NCI-H2029 treated with DMSO at 0.1 percent for 48 hours (cell line): ENCODE results near the gene OTOL1.
"Not testable (repeated sequence)": the region's sequence is repeated elsewhere in the genome, so short reads cannot be mapped to it uniquely, and the experiment has no call there.

ENCODE experiments used
- DNase-seq: peaks from one replicate; lab custom pipeline; 2025; lab: John Stamatoyannopoulos, UW

Gene OTOL1

GRCh38 chr3:161496508-161496907 lies at the start of gene OTOL1:
Gene OTOL1 (plus strand): TSS chr3:161496808. CDS start chr3:161496808, 0 bp downstream.
- no peak for DNase-seq

DNA sequence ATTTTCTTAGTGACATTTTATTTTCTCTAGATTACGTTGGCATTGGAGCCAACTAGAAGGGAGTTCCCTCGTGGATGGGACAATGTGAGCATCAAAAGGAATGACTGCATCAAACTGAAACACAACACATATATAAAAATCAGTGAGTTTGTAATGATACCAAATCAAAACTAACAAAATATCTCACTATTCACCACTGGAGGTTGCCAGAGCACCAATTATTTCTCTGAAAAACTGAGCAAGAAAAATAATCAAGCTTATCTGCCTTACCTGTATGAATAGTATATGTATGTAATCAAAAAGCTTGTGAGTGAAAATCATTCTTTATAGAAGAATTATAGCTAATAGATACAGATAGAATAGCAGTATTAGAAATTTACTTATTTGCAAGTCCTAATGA lies 46.8 kb upstream of the OTOL1 start:
- no peak for DNase-seq

GRCh38 chr3:161452179-161452578 lies 44.4 kb upstream of the OTOL1 start:
- no peak for DNase-seq

DNA sequence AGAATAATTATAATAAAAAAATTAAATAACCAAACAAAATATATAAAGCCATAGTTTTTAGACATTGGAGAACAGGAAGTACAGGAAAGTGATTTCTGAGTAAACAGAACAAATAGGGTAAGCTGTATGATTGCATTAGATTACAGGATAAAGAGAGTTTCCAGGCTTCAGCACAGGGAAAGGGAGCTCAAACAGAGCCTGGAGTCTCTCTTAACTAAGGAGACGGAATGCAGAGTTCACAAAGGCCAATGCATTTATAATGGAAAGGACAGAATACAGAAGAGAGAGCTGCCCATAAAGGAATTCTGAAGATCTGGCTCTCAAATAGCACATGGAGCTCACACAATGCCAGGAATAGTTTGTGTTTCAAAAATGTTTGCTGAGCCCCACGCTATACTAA lies 42.0 kb upstream of the OTOL1 start:
- no peak for DNase-seq

- DNase-seq, result no peak
Measured at GRCh38 chr3:161455962-161456361, 40.6 kb upstream of the OTOL1 start.

DNA sequence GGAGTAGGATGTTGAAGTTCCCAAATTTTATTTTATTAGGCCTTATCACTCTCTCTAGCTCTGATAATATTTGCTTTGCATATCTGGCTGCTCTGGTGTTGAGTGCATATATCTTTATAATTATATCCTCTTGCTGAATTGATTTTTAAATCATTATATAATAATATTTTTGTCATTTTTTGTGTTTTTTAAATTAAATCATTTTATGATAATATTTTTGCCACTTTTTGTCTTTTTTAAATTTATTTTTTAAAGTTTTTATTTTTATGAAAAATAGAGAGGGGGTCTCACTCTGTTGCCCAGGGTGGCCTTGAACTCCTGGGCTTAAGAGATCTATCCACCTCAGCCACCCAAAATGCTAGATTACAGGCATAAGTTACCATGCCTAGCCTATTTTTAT lies 34.5 kb upstream of the OTOL1 start:
- no peak for DNase-seq

GRCh38 chr3:161471211-161471610 lies 25.4 kb upstream of the OTOL1 start:
- DNase-seq, result no peak

- no peak for DNase-seq
Measured at GRCh38 chr3:161474139-161474538, 22.5 kb upstream of the OTOL1 start.

- DNase-seq, result no peak
Measured at GRCh38 chr3:161474741-161475140, 21.9 kb upstream of the OTOL1 start.

- DNase-seq, result no peak
Measured at GRCh38 chr3:161475206-161475605, 21.4 kb upstream of the OTOL1 start.

DNA sequence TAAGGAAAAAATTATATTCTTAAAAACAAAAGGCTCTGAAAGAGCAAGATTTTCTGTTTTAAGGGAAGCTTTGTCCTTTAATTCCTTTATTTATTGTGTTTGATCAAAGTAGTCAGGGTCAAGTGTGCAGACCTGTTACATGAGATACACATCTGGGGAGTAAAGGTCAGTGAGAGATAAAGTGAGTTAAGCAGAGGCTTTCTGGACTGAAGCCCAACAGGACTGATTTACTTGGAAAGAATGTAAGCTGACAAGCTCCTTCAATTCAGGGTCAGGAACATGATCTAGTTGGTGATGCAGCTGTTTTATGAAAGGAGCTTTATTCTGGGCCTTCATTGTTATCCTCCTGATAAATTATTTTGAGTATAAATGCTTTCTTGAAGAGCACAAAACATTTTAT lies 20.7 kb upstream of the OTOL1 start:
- DNase-seq, result no peak

GRCh38 chr3:161484226-161484625 lies 12.4 kb upstream of the OTOL1 start:
- DNase-seq, result no peak

- DNase-seq, result not testable (repeated sequence)
Measured at GRCh38 chr3:161488284-161488683, 8.3 kb upstream of the OTOL1 start.

GRCh38 chr3:161489395-161489794 lies 7.2 kb upstream of the OTOL1 start:
- no peak for DNase-seq

DNA sequence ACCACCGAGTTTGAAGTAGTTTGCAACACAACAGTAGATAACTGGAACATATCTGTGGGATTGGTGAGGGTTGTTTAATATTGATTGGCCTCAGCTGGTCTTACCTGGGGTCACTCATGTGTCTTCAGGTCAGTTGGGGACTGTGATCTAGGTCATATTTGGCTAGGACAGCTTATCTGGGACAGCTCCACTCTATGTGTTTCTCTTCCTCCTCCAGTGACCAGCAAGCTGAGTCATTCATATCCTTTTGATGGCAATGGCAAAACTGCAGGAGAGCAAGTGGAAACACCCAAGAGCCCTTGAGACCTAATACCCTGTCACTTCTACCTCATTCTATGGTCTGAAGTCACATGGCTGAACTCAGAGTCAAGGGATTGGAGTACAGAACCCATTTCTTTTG lies 5.8 kb upstream of the OTOL1 start:
- not testable (repeated sequence) for DNase-seq

DNA sequence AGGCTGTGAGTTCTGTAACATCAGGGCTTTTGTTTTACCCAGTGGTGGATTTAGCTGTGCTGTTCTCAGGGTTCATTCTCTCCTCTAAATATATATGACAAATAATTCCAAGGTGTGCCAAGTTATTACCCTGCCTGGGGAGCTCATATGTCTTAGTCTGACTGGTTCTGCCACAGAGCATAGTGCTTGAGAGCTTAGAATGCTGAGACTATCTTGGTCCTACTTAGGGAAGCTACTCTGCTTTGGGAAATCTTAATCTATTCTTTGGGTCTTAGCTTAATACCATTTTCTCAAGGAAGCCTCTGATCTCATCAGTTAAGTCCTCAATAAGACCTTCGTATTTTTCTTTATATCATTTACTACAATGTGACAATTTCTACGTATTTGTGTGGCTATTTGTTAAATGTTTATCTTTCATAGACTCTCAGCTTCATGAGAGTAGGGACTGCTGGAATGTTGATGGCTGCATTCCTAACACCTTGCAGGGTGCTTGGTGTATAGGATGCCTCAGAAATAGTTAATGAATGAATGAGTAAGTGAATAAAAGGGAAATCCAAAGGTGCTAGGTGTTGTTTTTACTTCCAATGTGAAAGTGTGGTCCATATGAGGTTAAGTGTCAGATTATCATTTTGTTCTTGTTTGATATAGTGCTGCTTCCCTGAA lies 1.8 kb downstream of the OTOL1 start:
- DNase-seq, result no peak

GRCh38 chr3:161500068-161500796 lies 3.6 kb downstream of the OTOL1 start:
- no peak for DNase-seq

DNA sequence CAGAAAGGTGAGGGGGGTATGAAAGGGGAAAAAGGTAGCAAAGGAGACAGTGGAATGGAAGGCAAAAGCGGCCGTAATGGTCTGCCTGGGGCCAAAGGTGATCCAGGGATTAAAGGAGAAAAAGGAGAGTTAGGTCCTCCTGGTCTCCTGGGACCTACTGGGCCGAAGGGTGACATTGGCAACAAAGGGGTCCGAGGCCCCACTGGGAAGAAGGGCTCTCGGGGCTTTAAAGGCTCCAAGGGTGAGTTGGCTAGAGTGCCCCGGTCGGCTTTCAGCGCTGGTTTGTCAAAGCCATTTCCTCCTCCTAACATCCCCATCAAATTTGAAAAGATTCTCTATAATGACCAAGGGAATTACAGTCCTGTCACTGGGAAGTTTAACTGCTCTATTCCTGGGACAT lies 6.7 kb downstream of the OTOL1 start:
- no peak for DNase-seq

- DNase-seq, result no peak
Measured at GRCh38 chr3:161508852-161509477, 12.4 kb downstream of the OTOL1 start.

GRCh38 chr3:161510510-161511260 lies 14.1 kb downstream of the OTOL1 start:
- no peak for DNase-seq

- DNase-seq, result no peak
Measured at GRCh38 chr3:161523916-161524315, 27.3 kb downstream of the OTOL1 start.

DNA sequence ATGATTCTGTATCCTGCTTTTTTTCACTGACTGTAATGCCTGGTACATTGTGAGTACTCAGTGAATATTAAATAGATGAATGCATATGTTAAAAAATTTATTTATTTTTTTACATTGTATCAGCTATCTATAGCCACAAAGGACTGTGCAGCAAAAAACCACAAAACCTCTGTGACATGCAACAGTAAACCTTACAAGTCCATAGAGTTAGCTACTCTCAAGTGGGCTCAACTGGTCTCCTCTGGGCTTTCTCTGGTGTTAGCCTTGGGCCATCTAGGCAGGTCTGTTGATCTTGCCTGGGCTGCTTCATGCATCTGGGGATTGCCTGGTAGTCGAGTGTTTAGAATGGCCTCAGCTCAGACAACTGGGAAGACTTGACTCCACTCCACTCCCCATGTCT lies 35.3 kb downstream of the OTOL1 start:
- no peak for DNase-seq

- no peak for DNase-seq
Measured at GRCh38 chr3:161540594-161540993, 44.0 kb downstream of the OTOL1 start.
